SK-N-SH (cell line): ENCODE measurements around the gene LDB2. TPM values are rescaled to one million over a fixed set of nuclear protein-coding genes. Genes with fewer than 3 reads are reported as not detected.
A peak's percentile ranks its signal among the peaks of the same experiment; 100 is the strongest.

Source experiments
- CTCF ChIA-PET: fragments of 300-600, 350-600 bp; formaldehyde crosslinking; extraction: SDS; loops from one replicate; lab custom pipeline; 2021; lab: Yijun Ruan, JAX
- POLR2A ChIA-PET: fragments of 350-600 bp; sonication (Branson Sonifier 250); formaldehyde crosslinking; extraction: SDS; loops from one replicate; lab custom pipeline; 2020; ENCODE audit warnings: antibody characterized with exemption, inconsistent platforms; lab: Yijun Ruan, JAX
- DNase-seq: peaks from one replicate; pipeline ENCODE4 v3.0.0; 2012
- H2AFZ ChIP-seq: fragments of 200-600 bp; sonication (generic); 2 replicates; pipeline ENCODE4 v1.8.1; 2016; ENCODE audit warnings: antibody characterized with exemption, mild to moderate bottlenecking, low read depth
- H3F3A ChIP-seq: fragments of 200-600 bp; sonication (generic); replicated peaks from 2 replicates; pipeline ENCODE3; 2016; ENCODE audit warnings: antibody characterized with exemption, mild to moderate bottlenecking; ENCODE audit not compliant: insufficient read depth
- H3K27ac ChIP-seq, 2 experiments: fragments of 200-500 bp in 1 of 2; fragments of 200-600 bp in 1 of 2; sonication (Bioruptor generic) in 1 of 2; sonication (generic), shearing (Covaris generic) in 1 of 2; 2 replicates each; pipeline versions ENCODE4 v1.5.1 to v1.6.1; 2014 to 2016; ENCODE audit warnings: low read depth in 2 of 2, inconsistent platforms in 1 of 2, low read length in 1 of 2, mild to moderate bottlenecking in 1 of 2, mixed read lengths in 1 of 2
- H3K27me3 ChIP-seq: fragments of 200-600 bp; sonication (generic), shearing (Covaris generic); 2 replicates; pipeline ENCODE4 v1.6.1; 2016; ENCODE audit warnings: mixed run types; ENCODE audit not compliant: insufficient read depth
- H3K36me3 ChIP-seq, 2 experiments: fragments of 200-500 bp in 1 of 2; fragments of 200-600 bp in 1 of 2; sonication (Bioruptor generic) in 1 of 2; sonication (generic) in 1 of 2; replicated peaks in 1 of 2; 2 replicates each; pipeline versions ENCODE3 to v1.5.1; 2014 to 2016; ENCODE audit warnings: low read length in 1 of 2, mild to moderate bottlenecking in 1 of 2; ENCODE audit not compliant: insufficient read depth in 2 of 2, control insufficient read depth in 1 of 2
- H3K4me1 ChIP-seq, 2 experiments: fragments of 200-500 bp in 1 of 2; fragments of 200-600 bp in 1 of 2; sonication (Bioruptor generic) in 1 of 2; sonication (generic), shearing (Covaris generic) in 1 of 2; 2 replicates each; pipeline versions ENCODE4 v1.5.1 to v1.6.1; 2014 to 2016; ENCODE audit warnings: low read depth in 1 of 2, low read length in 1 of 2, mixed run types in 1 of 2; ENCODE audit not compliant: insufficient read depth in 2 of 2, control insufficient read depth in 1 of 2
- H3K4me2 ChIP-seq: fragments of 200-600 bp; sonication (generic), shearing (Covaris generic); 2 replicates; pipeline ENCODE4 v1.6.1; 2017; ENCODE audit warnings: mixed run types
- H3K4me3 ChIP-seq, 2 experiments: fragments of 200-500 bp in 1 of 2; fragments of 200-600 bp in 1 of 2; sonication (Bioruptor generic) in 1 of 2; sonication (generic), shearing (Covaris generic) in 1 of 2; 2 replicates each; pipeline versions ENCODE4 v1.5.1 to v1.8.1; 2014 to 2016; ENCODE audit warnings: low read depth in 2 of 2, inconsistent platforms in 1 of 2, low read length in 1 of 2, mild to moderate bottlenecking in 1 of 2, mixed read lengths in 1 of 2, moderate library complexity in 1 of 2
- H3K79me2 ChIP-seq: fragments of 200-600 bp; sonication (generic); 2 replicates; pipeline ENCODE4 v1.8.1; 2017; ENCODE audit warnings: mild to moderate bottlenecking; ENCODE audit not compliant: insufficient read depth
- H3K9ac ChIP-seq: fragments of 200-600 bp; sonication (generic); 2 replicates; pipeline ENCODE4 v1.6.1; 2017; ENCODE audit warnings: mixed run types
- H3K9me2 ChIP-seq: fragments of 200-600 bp; sonication (generic); 2 replicates; pipeline ENCODE4 v1.6.1; 2017; ENCODE audit warnings: mixed run types
- H3K9me3 ChIP-seq: fragments of 200-600 bp; sonication (generic); 2 replicates; pipeline ENCODE4 v1.6.1; 2017; ENCODE audit warnings: mixed run types, mild to moderate bottlenecking, moderate library complexity
- H4K20me1 ChIP-seq: fragments of 200-600 bp; sonication (generic); 2 replicates; pipeline ENCODE4 v1.6.1; 2017; ENCODE audit warnings: mild to moderate bottlenecking, mixed run types; ENCODE audit not compliant: insufficient read depth
- EP300 ChIP-seq, 2 experiments: IDR thresholded peaks; 2 replicates each; pipeline versions ENCODE4 v1.4.0 to v1.6.1; 2012; ENCODE audit warnings: borderline replicate concordance in 1 of 2, low read depth in 1 of 2, low read length in 1 of 2
- FOSL2 ChIP-seq: IDR thresholded peaks from 2 replicates; pipeline ENCODE4 v1.4.0; 2012; ENCODE audit warnings: low read depth, mild to moderate bottlenecking, moderate library complexity, borderline replicate concordance
- GABPA ChIP-seq: IDR thresholded peaks from 2 replicates; pipeline ENCODE4 v1.4.0; 2012; ENCODE audit warnings: low read depth, mild to moderate bottlenecking
- IRF3 ChIP-seq: fragments of 150-350 bp; IDR thresholded peaks from 2 replicates; pipeline ENCODE4 v1.6.1; 2016; ENCODE audit warnings: mild to moderate bottlenecking, low read depth, low read length
- JUND ChIP-seq: IDR thresholded peaks from 2 replicates; pipeline ENCODE4 v1.4.0; 2012
- MAX ChIP-seq: IDR thresholded peaks from 2 replicates; pipeline ENCODE4 v1.4.0; 2012; ENCODE audit warnings: low read depth
- PBX3 ChIP-seq: IDR thresholded peaks from 2 replicates; pipeline ENCODE4; 2012
- POLR2AphosphoS5 ChIP-seq: IDR thresholded peaks from 2 replicates; pipeline ENCODE4 v1.6.1; 2012; ENCODE audit warnings: low read depth, low read length
- REST ChIP-seq: IDR thresholded peaks from 2 replicates; pipeline ENCODE4 v1.6.1; 2012; ENCODE audit warnings: mild to moderate bottlenecking, low read depth, low read length, moderate library complexity
- TCF12 ChIP-seq: IDR thresholded peaks from 2 replicates; pipeline ENCODE4 v1.4.0; 2012
- TEAD4 ChIP-seq: IDR thresholded peaks from 2 replicates; pipeline ENCODE4 v1.4.0; 2012; ENCODE audit warnings: mild to moderate bottlenecking, borderline replicate concordance; ENCODE audit not compliant: insufficient read depth
- ZBTB33 ChIP-seq: IDR thresholded peaks from 2 replicates; pipeline ENCODE4 v1.4.0; 2012; ENCODE audit warnings: low read depth, borderline replicate concordance
- WGBS: methylation state at CpG from one replicate; pipeline ENCODE4 v1.1.6; 2017; ENCODE audit warnings: low lambda C conversion rate; 5-methylcytosine and 5-hydroxymethylcytosine counted together
- polyA plus RNA-seq, 3 experiments: library from polyadenylated mRNA; depleted of rRNA; stranded (reverse); fragments of >200 nt; gene quantifications; 2 replicates each; pipeline ENCODE4 v1.2.3, GENCODE V29; 2012

The LDB2 gene
- polyA plus RNA-seq, 1 of the 3 experiments (the other 2 are of a cell fraction): 11.0 TPM

GRCh38 chr4:16858275-16858752 is 40.1 kb downstream of the LDB2 start:
- Histone ChIP-seq H3K79me2 (peaks cover 21% of the 10 kb centered on the region), H3K36me3 (no peaks in the 10 kb centered on the region), H3F3A (peaks cover 51% of the 10 kb centered on the region), H3K27me3 (no peaks in the 10 kb centered on the region), H4K20me1 (no peaks in the 10 kb centered on the region), H3K4me1 (peaks cover 0 to 41% of the 10 kb centered on the region in 2 experiments; a peak in 2 of 4 replicates), H3K9ac (peak overlapping the region; percentile 20; the same call in 1 of the 2 replicates), H3K27ac (peak overlapping the region in 1 of 2 experiments; percentile 95; a peak in 2 of 4 replicates), H3K9me2 (no peaks in the 10 kb centered on the region), H3K4me3 (peak overlapping the region in 1 of 2 experiments; percentile 28; a peak in 1 of 4 replicates), H3K4me2 (peak overlapping the region; percentile 65), H3K9me3 (no peaks in the 10 kb centered on the region), H2AFZ (peak overlapping the region; percentile 66; the same call in 1 of the 2 replicates)
- WGBS: 26% methylated on average over 9 of the region's 9 CpGs
- DNase-seq: no peak
- TF ChIP-seq REST (no peak), IRF3 (no peak), TEAD4 (peak; percentile 35; the same call in 1 of the 2 replicates), FOSL2 (peak; percentile 61; the same call in 1 of the 2 replicates), GABPA (no peak), POLR2AphosphoS5 (no peak), PBX3 (peak; percentile 23; the same call in 1 of the 2 replicates), MAX (peak; percentile 43; the same call in 1 of the 2 replicates), JUND (peak; percentile 58; the same call in 1 of the 2 replicates), TCF12 (peak; percentile 37; the same call in 1 of the 2 replicates), ZBTB33 (0 out of 2 replicates have a peak, but pooled peaks have one; percentile 23), EP300 (IDR thresholded peaks at IDR 0.05; ENCODE audit: borderline replicate concordance in 1 of 2, low read depth in 1 of 2, low read length in 1 of 2) (peak in 1 of 2 experiments; percentile 17; a peak in 1 of 4 replicates)
- CTCF ChIA-PET: no interaction called here
- POLR2A ChIA-PET: no interaction called here
